ENCODE results near the gene CD93. TPM values are rescaled to one million over a fixed set of nuclear protein-coding genes. Genes with fewer than 3 reads are reported as not detected.

The CD93 gene
- polyA plus RNA-seq, 1 experiment = 0.02 TPM

GRCh38 chr20:23105193-23105592, 19.1 kb upstream of the CD93 start:
- no peak overlapping the region for H3K27ac ChIP-seq (ENCODE audit: low read depth, low read length)
- no peak overlapping the region for H3K4me3 ChIP-seq (ENCODE audit: low read depth, low read length)
- POLR2A ChIA-PET = interaction anchor here (1.5 kb wide), 1 partner anchor 11 kb away, joined by 3 read pairs; no protein-coding TSS in a partner anchor
- H3K27me3 ChIP-seq (ENCODE audit: control insufficient read depth, insufficient read depth, low read length) = no peaks in the 10 kb centered on the region
- no peak for DNase-seq (ENCODE audit: low read depth, low spot score)
- no peak for TF ChIP-seq CTCF (IDR thresholded peaks at IDR 0.05; ENCODE audit: low read depth, low read length)
- CTCF ChIA-PET = interaction anchor here (1.0 to 2.3 kb wide), 5 partner anchors 11 to 235 kb away, joined by 3 to 10 read pairs (median 4); no protein-coding TSS in a partner anchor
- no peaks in the 10 kb centered on the region for H3K9me3 ChIP-seq (ENCODE audit: control insufficient read depth, insufficient read depth, low read length)

- H3K9me3 ChIP-seq (ENCODE audit: control insufficient read depth, insufficient read depth, low read length) = no peaks in the 10 kb centered on the region
- H3K27ac ChIP-seq (ENCODE audit: low read depth, low read length) = no peak overlapping the region
- POLR2A ChIA-PET = no interaction called here
- no peak overlapping the region for H3K4me3 ChIP-seq (ENCODE audit: low read depth, low read length)
- TF ChIP-seq CTCF (IDR thresholded peaks at IDR 0.05; ENCODE audit: low read depth, low read length) = no peak
- CTCF ChIA-PET = interaction anchor here (0.7 to 1.3 kb wide), 3 partner anchors 42 to 236 kb away, joined by 3 read pairs; no protein-coding TSS in a partner anchor
- H3K27me3 ChIP-seq (ENCODE audit: control insufficient read depth, insufficient read depth, low read length) = no peaks in the 10 kb centered on the region
- no peak for DNase-seq (ENCODE audit: low read depth, low spot score)
Observed at GRCh38 chr20:23103284-23104018, 17.3 kb upstream of the CD93 start.

- DNase-seq (ENCODE audit: low read depth, low spot score) = no peak
- no peaks in the 10 kb centered on the region for H3K9me3 ChIP-seq (ENCODE audit: control insufficient read depth, insufficient read depth, low read length)
- TF ChIP-seq CTCF (IDR thresholded peaks at IDR 0.05; ENCODE audit: low read depth, low read length) = no peak
- H3K27ac ChIP-seq (ENCODE audit: low read depth, low read length) = no peak overlapping the region
- H3K27me3 ChIP-seq (ENCODE audit: control insufficient read depth, insufficient read depth, low read length) = no peaks in the 10 kb centered on the region
- H3K4me3 ChIP-seq (ENCODE audit: low read depth, low read length) = no peak overlapping the region
- CTCF ChIA-PET = interaction anchor here (0.6 kb wide), 1 partner anchor 789 kb away, joined by 3 read pairs; no protein-coding TSS in a partner anchor
- POLR2A ChIA-PET = no interaction called here
Observed at GRCh38 chr20:23101696-23102406, 15.7 kb upstream of the CD93 start.

- ChIA-PET CTCF (interaction anchor here (0.6 kb wide), 1 partner anchor 699 kb away, joined by 3 read pairs; no protein-coding TSS in a partner anchor), POLR2A (no interaction called here)
- TF ChIP-seq CTCF (IDR thresholded peaks at IDR 0.05; ENCODE audit: low read depth, low read length) = no peak
- no peak for DNase-seq (ENCODE audit: low read depth, low spot score)
- Histone ChIP-seq H3K4me3 (ENCODE audit: low read depth, low read length) (no peak overlapping the region), H3K9me3 (ENCODE audit: control insufficient read depth, insufficient read depth, low read length) (no peaks in the 10 kb centered on the region), H3K27ac (ENCODE audit: low read depth, low read length) (no peak overlapping the region), H3K27me3 (ENCODE audit: control insufficient read depth, insufficient read depth, low read length) (peaks cover 3% of the 10 kb centered on the region)
Observed at GRCh38 chr20:23100720-23101107, 14.6 kb upstream of the CD93 start.
